PFSK-1 (cell line): Measurements from ENCODE around the gene NANS.

Experiments used
- FOXP2 ChIP-seq: optimal IDR thresholded peaks from 2 replicates; pipeline ENCODE3; 2011; ENCODE audit warnings: borderline replicate concordance, control low read depth, inconsistent platforms; ENCODE audit not compliant: insufficient read depth; ENCODE audit errors: extremely low read length, extremely low read depth
- POLR2AphosphoS5 ChIP-seq: IDR thresholded peaks from 2 replicates; pipeline ENCODE4 v1.6.1; 2012; ENCODE audit warnings: low read depth, mild to moderate bottlenecking, control low read depth, low read length, moderate library complexity
- SIN3A ChIP-seq: IDR thresholded peaks from 2 replicates; pipeline ENCODE4 v1.6.1; 2012; ENCODE audit warnings: mild to moderate bottlenecking, low read length, moderate library complexity, borderline replicate concordance; ENCODE audit not compliant: insufficient read depth
- TAF1 ChIP-seq: IDR thresholded peaks from 2 replicates; pipeline ENCODE4 v1.6.1; 2012; ENCODE audit warnings: low read length, control low read depth, borderline replicate concordance; ENCODE audit not compliant: insufficient read depth
- TF ChIP-seq, protein P1 (sequence below), 2 experiments: IDR thresholded peaks; 2 replicates each; pipeline versions ENCODE4 v1.6.1 to v1.8.0; 2011 to 2012; ENCODE audit warnings: low read depth in 2 of 2, low read length in 2 of 2, control low read depth in 1 of 2, inconsistent platforms in 1 of 2, mild to moderate bottlenecking in 1 of 2, moderate library complexity in 1 of 2; ENCODE audit not compliant: insufficient read depth in 1 of 2

The NANS gene

GRCh38 chr9:98009936-98010335, 46.6 kb upstream of the NANS start:
- TF ChIP-seq SIN3A (no peak), POLR2AphosphoS5 (no peak), FOXP2 (no peak), TAF1 (no peak)
- TF ChIP-seq, protein P1, sequence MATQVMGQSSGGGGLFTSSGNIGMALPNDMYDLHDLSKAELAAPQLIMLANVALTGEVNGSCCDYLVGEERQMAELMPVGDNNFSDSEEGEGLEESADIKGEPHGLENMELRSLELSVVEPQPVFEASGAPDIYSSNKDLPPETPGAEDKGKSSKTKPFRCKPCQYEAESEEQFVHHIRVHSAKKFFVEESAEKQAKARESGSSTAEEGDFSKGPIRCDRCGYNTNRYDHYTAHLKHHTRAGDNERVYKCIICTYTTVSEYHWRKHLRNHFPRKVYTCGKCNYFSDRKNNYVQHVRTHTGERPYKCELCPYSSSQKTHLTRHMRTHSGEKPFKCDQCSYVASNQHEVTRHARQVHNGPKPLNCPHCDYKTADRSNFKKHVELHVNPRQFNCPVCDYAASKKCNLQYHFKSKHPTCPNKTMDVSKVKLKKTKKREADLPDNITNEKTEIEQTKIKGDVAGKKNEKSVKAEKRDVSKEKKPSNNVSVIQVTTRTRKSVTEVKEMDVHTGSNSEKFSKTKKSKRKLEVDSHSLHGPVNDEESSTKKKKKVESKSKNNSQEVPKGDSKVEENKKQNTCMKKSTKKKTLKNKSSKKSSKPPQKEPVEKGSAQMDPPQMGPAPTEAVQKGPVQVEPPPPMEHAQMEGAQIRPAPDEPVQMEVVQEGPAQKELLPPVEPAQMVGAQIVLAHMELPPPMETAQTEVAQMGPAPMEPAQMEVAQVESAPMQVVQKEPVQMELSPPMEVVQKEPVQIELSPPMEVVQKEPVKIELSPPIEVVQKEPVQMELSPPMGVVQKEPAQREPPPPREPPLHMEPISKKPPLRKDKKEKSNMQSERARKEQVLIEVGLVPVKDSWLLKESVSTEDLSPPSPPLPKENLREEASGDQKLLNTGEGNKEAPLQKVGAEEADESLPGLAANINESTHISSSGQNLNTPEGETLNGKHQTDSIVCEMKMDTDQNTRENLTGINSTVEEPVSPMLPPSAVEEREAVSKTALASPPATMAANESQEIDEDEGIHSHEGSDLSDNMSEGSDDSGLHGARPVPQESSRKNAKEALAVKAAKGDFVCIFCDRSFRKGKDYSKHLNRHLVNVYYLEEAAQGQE (IDR thresholded peaks at IDR 0.05; ENCODE audit: insufficient read depth in 1 of 2, low read depth in 2 of 2, low read length in 2 of 2) = no peak

DNA sequence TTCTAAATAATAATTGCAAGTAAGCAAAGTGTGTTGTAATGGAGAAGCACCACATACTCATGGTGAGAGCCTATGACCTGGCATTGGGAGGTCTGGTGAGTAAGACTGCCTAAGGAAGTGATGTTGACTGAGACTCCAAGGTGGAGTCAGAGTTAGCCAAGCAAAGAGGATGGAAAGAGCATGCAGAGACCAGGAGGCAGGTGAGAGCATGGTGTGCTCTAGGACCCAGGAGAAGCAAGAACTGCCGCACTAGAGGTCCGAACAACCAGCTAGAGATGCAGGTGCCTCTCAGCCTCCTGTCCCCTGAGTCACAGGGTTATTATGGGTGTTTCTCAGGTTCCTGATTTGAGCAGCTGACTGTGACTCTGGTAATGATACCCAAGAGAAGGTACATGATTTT, 46.1 kb upstream of the NANS start:
- no peak for TF ChIP-seq SIN3A
- TF ChIP-seq FOXP2 = no peak
- TF ChIP-seq, protein P1 (IDR thresholded peaks at IDR 0.05; ENCODE audit: insufficient read depth in 1 of 2, low read depth in 2 of 2, low read length in 2 of 2) = no peak
- no peak for TF ChIP-seq TAF1
- no peak for TF ChIP-seq POLR2AphosphoS5

GRCh38 chr9:98011122-98011521, 45.4 kb upstream of the NANS start:
- TF ChIP-seq, protein P1 (IDR thresholded peaks at IDR 0.05; ENCODE audit: insufficient read depth in 1 of 2, low read depth in 2 of 2, low read length in 2 of 2) = no peak
- no peak for TF ChIP-seq POLR2AphosphoS5
- TF ChIP-seq FOXP2 = no peak

GRCh38 chr9:98016137-98016680, 40.3 kb upstream of the NANS start:
- no peak for TF ChIP-seq POLR2AphosphoS5
- TF ChIP-seq, protein P1 (IDR thresholded peaks at IDR 0.05; ENCODE audit: insufficient read depth in 1 of 2, low read depth in 2 of 2, low read length in 2 of 2) = no peak
- TF ChIP-seq SIN3A = no peak
- no peak for TF ChIP-seq FOXP2
- TF ChIP-seq TAF1 = no peak

DNA sequence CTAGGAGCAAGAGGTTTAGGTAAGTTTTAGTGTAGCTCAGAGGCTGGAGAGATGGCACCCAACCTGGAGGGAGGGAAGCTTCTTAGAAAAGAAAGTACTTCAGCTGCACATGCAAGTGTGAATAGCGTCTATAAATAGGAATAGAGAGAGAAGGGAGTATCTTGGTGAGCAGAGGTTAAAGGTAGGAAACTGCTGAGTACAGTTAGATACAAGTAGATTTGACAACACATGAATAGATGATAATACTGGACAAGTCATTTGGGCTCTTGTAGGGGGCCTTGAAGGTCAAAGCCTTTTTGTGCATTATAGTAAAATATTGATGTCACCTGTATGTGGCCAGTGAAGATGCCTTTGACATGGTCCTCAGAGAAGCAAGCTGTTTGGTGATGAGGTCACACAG, 39.2 kb upstream of the NANS start:
- TF ChIP-seq FOXP2 (no peak), TAF1 (no peak)

DNA sequence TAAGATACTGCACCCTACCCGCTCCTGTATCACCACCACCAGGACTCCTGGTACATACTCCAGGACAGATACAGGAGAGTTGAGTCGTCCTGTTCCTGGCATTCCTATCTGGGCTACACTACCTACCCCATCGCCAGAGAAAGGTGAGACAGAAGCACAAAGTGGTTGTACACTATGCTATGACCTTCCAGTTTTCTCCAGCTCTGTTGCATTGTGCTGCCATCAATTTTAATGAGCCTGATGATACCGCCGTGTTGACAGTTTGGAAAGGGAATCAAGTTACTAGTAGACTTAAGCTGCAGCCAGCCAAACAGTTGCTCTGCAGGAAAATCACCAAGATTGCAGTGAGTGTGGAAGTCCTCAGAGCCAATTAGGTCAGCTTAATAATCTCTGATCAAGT, 38.2 kb upstream of the NANS start:
- no peak for TF ChIP-seq SIN3A
- no peak for TF ChIP-seq POLR2AphosphoS5
- no peak for TF ChIP-seq TAF1
- TF ChIP-seq, protein P1 (IDR thresholded peaks at IDR 0.05; ENCODE audit: insufficient read depth in 1 of 2, low read depth in 2 of 2, low read length in 2 of 2) = no peak
- no peak for TF ChIP-seq FOXP2
